HG03354 (cell line): ENCODE results near the gene ANXA4.

Source experiments
- ATAC-seq: cut with Tn5 transposase; IDR thresholded peaks from one replicate; pipeline ENCODE4 v1.9.1; 2021; ENCODE audit warnings: mild to moderate bottlenecking; ENCODE audit not compliant: unreplicated experiment, poor library complexity, severe bottlenecking

The ANXA4 gene

DNA sequence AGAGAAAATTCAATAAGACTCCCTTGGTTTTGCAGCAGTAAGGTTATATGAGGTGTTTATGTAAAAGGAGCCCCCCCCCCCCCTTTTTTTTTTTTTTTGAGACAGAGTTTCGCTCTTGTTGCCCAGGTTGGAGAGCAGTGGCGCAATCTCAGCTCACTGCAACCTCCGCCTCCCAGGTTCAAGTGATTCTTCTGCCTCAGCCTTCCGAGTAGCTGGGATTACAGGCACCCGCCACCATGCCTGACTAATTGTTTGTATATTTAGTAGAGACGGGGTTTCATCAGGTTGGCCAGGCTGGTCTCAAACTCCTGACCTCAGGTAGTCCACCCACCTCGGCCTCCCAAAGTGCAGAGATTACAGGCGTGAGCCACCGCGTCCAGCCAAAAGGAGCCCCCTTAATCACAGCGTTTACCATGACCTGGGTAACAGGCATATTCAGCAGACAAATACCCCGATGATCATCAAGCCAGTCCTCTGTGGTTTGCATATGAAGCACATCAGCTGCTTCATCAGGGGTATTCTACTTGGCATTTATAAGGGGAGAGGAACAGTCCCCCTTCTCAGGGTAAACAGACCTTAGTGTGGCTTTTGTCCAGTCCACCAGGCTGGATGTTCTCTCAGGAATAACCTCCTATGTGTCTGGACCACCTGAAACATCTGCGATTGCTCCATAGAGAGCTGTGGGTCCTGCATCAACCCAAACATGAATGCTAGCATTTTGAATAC is 32.5 kb downstream of the ANXA4 start:
- peak; percentile 24 for ATAC-seq

DNA sequence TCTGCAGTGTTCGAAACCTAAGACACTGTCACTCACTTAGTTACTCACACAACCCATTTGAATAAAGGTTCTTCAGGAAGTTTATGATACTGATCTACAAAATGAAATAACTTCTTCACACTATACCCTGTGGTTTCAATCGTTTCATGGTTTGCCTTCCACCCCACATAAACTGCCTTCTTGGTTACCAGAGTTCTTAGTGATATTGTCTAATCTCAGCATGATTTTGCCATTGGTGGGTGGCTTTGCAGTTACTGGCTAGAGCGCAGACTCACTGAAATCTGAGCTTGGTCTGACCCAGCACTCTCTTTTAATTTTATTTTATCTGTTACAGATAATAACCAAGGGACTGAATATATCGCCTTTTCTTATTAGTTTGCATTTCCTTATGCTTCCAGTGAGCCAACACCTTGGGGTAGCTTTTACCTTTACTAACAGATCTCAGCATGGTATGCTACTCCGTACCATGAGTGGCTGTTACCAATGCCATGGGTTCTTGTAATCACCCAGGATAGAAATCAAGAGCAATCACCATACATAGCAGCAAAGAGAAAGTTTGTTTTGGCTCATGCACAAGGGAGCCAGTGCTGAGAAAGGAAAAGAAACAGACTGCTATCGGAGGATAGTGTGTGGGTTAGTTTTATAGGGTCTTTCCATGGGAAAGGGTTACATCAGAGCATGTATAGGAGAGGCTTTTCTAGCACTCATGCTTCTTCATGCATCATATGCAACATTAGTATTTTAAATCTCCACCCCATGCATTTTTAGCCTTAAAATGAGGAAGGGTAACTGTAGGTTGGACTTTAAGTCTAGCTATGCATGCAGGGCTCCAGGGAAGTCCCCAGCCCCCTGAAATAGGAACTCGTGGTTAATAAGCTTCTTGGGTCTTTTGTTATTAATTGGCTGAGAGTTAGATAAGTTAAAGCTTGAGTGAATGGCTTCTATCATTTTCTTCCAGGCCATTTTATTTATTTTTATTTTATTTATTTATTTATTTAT is 33.3 kb downstream of the ANXA4 start:
- ATAC-seq: peak; percentile 51

DNA sequence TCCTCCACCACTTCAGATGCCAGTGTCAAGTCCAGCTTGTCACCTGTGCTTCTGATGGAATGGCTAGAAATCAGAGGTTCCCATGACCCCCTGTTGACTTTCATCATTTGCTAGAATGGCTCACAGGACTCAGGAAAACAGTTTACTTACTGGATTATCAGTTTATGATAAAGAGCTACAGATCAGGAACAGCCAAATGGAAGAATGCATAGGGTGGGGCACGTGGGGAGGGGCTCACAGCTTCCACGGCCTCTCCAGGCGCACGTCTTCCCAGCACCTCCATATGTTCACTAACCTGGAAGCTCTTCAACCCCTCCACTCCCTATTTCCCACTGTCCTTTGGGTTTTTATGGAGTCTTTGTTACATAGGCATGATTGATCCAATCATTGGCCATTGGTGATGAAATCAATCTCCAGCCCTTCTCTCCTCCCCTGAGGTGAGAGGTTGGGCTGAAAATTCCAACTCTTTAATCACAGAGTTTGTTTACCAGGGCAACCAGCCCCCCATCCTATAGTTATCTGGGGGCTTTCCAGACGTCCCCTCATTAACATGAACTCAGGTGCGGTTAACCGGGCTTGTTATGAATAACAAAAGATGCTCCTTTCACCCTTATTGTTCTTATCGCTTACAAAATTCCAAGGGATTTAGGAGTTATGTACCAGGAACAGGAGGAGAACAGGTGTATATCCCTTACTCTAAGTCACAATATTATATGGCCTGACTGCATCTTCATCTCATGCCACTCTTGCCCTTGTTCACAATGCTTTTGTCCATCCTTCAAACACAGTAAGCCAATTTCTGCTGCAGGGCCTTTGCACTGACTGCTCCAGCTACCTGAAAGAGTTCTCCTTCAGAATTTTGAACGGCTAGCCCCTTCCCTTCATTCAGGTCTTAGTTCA is 35.2 kb downstream of the ANXA4 start:
- no peak for ATAC-seq

DNA sequence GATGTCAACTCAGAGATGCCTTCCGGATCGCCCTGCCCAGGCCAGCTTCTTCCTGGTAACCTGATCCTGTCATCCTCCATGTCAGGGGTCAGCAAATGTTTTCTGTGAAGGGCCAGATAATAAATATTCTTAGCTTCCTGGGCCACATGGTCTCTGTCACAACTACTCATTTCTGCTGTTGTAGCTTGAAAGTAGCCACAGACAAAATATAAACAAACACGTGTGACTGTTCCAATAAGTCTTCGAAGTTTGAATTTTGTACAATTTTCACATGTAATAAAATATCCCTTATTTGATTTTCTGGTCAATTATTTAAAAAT is 35.8 kb downstream of the ANXA4 start:
- no peak for ATAC-seq

DNA sequence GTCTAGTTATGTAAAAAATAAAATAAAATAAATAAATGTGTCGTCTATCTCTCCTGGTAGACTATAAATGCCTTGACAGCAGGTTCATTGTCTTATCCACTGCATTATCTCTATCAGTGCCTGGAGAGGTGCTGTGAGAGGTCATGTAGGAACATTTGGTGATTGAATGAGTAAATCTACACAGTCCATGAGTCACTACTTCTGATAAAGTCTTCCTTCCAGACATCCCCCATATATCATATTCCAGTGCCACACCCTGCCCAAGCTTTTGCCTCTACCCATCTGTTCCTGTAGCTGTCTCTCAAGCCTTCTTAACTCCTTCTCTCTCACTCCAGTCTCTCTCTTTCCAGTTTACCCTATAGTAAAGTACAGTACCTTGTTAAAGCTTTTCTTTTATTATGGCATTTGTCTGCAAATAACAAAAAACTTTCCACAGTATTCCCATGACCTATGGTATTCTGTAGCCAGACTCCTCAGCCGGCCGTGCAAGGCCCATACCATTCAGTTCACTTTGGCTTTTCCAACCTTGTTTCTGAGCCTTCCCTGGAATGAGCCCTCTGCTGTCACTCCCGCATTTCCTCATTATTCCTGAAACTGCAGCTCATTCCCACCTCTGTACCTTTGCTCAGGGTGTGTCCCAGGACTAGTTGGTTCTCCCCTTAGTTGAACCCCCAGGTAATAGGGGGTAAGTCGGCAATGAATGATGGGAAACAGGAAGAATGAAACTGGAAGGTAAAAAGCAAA is 37.5 kb downstream of the ANXA4 start:
- ATAC-seq: no peak

DNA sequence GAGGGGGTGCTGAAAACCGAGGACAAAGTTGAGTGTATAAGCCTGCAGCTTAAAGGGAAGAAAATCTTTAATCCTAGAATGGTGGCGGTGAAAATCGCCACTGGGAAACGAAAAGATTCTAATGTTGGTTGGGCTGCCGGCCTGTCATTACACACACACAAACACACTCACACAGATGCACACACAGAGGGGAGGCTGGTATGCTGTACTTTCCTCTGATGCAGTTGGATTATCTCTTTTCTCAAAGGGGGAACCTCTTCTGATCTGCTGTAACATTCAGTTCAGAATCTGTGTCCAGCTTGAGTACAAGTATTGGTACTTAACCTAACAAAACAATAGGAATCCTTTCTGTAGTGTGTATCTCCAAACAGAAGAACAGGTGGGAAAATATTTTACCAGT is 39.0 kb downstream of the ANXA4 start:
- peak; percentile 29 for ATAC-seq

- peak; percentile 80 for ATAC-seq
Measured at GRCh38 chr2:69781321-69782248, 39.7 kb downstream of the ANXA4 start.

DNA sequence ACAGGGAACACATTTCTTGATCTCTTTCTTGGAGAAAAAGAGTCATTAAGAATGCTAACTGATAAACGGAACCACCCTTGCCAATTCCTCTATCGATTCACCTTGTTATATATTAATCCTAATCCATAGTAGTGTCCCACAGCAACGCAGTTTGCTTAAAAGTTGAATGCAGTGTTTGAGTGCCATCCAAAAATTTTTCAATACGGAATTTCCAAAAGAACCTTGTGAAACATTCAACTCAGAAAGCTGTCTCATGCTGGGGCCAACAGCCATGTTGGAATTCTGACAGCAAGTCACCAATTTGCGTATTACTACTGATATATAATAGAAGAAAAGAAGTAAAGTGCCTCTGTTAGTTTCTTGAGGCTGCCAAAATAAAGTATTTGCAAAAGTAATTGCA is 42.3 kb downstream of the ANXA4 start:
- no peak for ATAC-seq

DNA sequence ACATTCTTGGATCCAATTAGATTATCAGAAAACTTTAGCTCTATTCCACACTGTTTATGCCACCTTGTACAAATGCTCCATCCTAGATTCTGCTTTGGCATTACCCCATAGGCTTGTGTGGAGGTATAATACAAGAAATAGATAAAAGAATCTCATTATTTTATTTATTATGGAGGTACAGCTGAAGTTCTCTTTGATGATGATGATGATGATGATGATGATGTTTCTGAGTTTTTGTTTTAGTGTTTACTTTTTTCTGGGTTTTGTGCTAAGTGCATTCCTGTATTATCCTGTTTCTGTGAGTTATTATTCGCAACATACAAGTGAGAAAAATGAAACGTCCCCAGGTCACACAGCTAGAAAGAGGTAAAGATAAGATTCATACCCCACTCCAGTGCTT is 43.4 kb downstream of the ANXA4 start:
- no peak for ATAC-seq

GRCh38 chr2:69786052-69786560 is 44.2 kb downstream of the ANXA4 start:
- ATAC-seq: no peak

GRCh38 chr2:69789175-69789721 is 47.3 kb downstream of the ANXA4 start:
- ATAC-seq: peak; percentile 61

DNA sequence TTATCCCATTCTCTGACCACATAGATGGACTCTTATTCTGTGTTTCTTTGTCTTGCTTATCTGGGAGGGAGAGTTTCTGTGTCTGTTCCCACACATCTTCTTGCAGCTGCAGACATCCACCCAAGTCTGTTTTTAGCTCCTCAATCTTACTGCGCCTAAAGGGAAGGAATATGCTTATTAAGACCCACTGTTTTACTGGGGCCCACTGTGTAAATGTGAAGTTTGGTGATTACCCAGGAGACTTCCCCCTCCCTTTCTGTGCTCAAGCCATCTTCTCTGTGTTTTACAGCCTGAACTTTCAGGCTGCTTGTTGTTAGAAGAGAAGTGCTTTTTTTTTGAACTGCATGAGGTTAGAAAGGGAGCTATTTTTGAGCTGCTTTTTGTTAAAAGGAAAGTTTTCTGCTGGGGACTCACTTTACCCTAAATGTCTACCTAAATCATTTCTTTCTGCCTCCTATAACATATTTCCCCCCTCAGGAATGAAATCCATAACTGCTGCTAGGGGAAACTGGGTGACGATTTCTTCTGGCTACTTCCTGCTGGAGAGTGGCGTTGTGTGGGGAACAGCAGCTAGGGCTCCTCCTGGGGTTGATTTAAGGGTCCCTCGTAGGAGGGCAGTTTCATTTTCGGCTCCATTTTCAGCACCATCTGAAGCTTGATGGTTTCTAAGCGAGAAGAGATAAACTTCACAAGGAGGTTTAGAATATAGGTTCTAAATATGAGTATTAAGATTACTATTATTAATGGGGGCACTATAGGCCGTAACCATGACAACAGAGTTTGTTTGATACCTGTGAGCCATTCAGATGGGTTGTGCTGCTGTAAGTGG is 48.1 kb downstream of the ANXA4 start:
- ATAC-seq: peak; percentile 67

DNA sequence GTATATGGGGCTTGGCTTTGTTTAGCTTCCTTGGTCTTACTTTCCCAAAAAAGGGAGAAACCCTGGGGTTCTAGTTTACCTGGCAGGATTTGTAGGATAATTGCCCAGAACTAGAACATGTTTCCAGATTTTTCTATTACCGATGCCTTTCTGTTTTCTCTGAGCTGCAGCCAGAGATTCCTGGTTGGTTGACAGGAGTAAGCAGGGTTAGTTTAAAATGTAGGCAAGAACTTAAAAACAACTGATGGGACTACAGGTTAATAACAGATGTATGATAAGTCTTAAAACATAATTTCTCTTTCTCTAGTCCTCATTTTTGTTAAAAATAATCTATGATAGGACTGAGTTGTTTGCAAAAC is 48.6 kb downstream of the ANXA4 start:
- ATAC-seq: no peak

- no peak for ATAC-seq
Measured at GRCh38 chr2:69791045-69791444, 49.1 kb downstream of the ANXA4 start.

- no peak for ATAC-seq
Measured at GRCh38 chr2:69796174-69796573, 54.2 kb downstream of the ANXA4 start.

DNA sequence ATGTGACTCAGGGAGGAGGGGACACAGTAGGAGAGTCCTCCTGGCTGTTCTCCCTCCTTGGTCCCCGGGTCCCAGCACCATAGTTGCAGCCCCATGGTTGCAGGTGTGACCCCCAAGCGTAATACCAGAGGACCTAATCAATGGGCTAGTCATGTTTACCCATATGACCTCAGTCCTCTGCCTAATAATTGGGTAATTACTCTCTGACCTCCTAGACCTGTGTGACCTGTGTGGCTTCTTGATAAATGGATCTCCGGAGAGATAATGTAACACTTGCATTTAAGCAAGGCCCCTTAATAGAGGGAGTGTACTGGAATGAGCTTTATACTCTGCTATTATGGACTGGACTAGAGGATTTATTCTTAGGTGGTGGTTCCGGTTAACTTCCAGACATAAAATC is 55.3 kb downstream of the ANXA4 start:
- ATAC-seq: no peak

GRCh38 chr2:69797836-69798289 is 55.9 kb downstream of the ANXA4 start:
- ATAC-seq: no peak
